Activated CD8-positive, alpha-beta T cell treated with anti-CD3 and anti-CD28 coated beads for 36 hours (primary cell): ENCODE data around the gene IRX6. TPM values are rescaled to one million over a fixed set of nuclear protein-coding genes. Genes with fewer than 3 reads are reported as not detected.

Experiments
- ATAC-seq: fragments of 200-7000 bp; cut with Tn5 transposase; one replicate; pipeline ENCODE4 v1.10.0; 2021; ENCODE audit warnings: mild to moderate bottlenecking, moderate library complexity
- CTCF ChIA-PET: fragments of 350-600 bp; sonication (Branson Sonifier 250); formaldehyde crosslinking; loops from one replicate; lab custom pipeline; 2021; ENCODE audit warnings: antibody characterized with exemption; lab: Charles Lee
- POLR2A ChIA-PET: fragments of 350-600 bp; sonication (Branson Sonifier 250); formaldehyde crosslinking; loops from one replicate; lab custom pipeline; 2021; ENCODE audit warnings: antibody characterized with exemption; lab: Charles Lee
- DNase-seq: peaks from one replicate; pipeline ENCODE4 v3.0.0-alpha.2; 2020
- H3K27ac Mint-ChIP-seq: one replicate; pipeline ENCODE4 v1.8.0; 2021; ENCODE audit warnings: mild to moderate bottlenecking, mixed read lengths
- H3K27me3 Mint-ChIP-seq: one replicate; pipeline ENCODE4 v1.8.0; 2021; ENCODE audit warnings: mixed read lengths
- H3K36me3 Mint-ChIP-seq: one replicate; pipeline ENCODE4 v1.8.0; 2021; ENCODE audit warnings: low read depth, mixed read lengths
- H3K4me1 Mint-ChIP-seq: one replicate; pipeline ENCODE4 v1.8.0; 2021; ENCODE audit warnings: low read depth, mixed read lengths
- H3K4me3 Mint-ChIP-seq: one replicate; pipeline ENCODE4 v1.8.0; 2021; ENCODE audit warnings: mild to moderate bottlenecking, moderate library complexity, mixed read lengths
- H3K9me3 Mint-ChIP-seq: one replicate; pipeline ENCODE4 v1.8.0; 2021; ENCODE audit warnings: mixed read lengths
- CTCF ChIP-seq: fragments of 200-600 bp; IDR thresholded peaks from one replicate; pipeline ENCODE4 v1.8.0; 2022; ENCODE audit warnings: antibody characterized with exemption, mild to moderate bottlenecking
- intact Hi-C: fragments of 100-400 bp; cut with micrococcal nuclease; formaldehyde crosslinking; loops from one replicate; pipeline ENCODE4 v1.10.0; 2022
- total RNA-seq, 2 experiments: library from RNA; stranded (reverse); gene quantifications; one replicate each; pipeline ENCODE4 v1.2.3, GENCODE V29; 2021

IRX6 gene
- total RNA-seq, 2 experiments from 2014 or later = not detected

DNA sequence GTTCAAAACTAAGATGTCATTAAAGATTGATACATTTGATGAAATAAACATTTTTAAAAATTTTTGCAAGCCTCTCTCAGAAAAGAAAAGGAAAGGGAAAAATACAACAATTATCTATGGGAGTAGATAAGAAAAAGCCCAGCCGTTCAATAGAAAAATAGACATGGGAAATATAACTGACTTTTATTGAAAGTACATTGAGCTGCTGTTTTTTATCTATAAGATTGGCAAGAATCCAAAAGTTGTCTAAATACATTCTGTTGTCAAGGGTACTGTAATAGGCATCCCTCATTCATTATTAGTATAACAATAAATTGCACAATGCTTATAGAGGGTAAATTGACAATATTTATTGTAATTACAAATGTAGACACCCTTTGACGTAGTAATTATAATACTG lies 38.4 kb upstream of the IRX6 start:
- H3K36me3 Mint-ChIP-seq = no peaks in the 10 kb centered on the region
- ChIA-PET CTCF (no interaction called here), POLR2A (no interaction called here)
- ATAC-seq = no peak
- no peaks in the 10 kb centered on the region for H3K4me1 Mint-ChIP-seq
- peaks cover 10% of the 10 kb centered on the region for H3K27me3 Mint-ChIP-seq
- no peak for DNase-seq
- no peak for TF ChIP-seq CTCF
- H3K27ac Mint-ChIP-seq = no peak overlapping the region
- intact Hi-C loops = no loop called here
- H3K4me3 Mint-ChIP-seq = no peak overlapping the region
- peaks cover 9% of the 10 kb centered on the region for H3K9me3 Mint-ChIP-seq

- Mint-ChIP-seq H3K9me3 (peaks cover 9% of the 10 kb centered on the region), H3K36me3 (no peaks in the 10 kb centered on the region), H3K4me1 (no peaks in the 10 kb centered on the region), H3K27ac (no peak overlapping the region), H3K4me3 (no peak overlapping the region), H3K27me3 (peaks cover 3% of the 10 kb centered on the region)
- DNase-seq (no peak), ATAC-seq (no peak)
- intact Hi-C loops = no loop called here
- CTCF ChIA-PET = no interaction called here
- POLR2A ChIA-PET = no interaction called here
- no peak for TF ChIP-seq CTCF
These were observed 34.6 kb upstream of the IRX6 start for GRCh38 chr16:55289353-55289752.

GRCh38 chr16:55291847-55292246 lies 32.2 kb upstream of the IRX6 start:
- TF ChIP-seq CTCF = no peak
- Mint-ChIP-seq H3K27ac (no peak overlapping the region), H3K4me3 (no peak overlapping the region), H3K9me3 (peaks cover 9% of the 10 kb centered on the region), H3K36me3 (no peaks in the 10 kb centered on the region), H3K27me3 (peaks cover 3% of the 10 kb centered on the region), H3K4me1 (no peaks in the 10 kb centered on the region)
- ATAC-seq (no peak), DNase-seq (no peak)
- intact Hi-C loops = no loop called here
- ChIA-PET CTCF (interaction anchor here (1.0 kb wide), 1 partner anchor 39 kb away, joined by 3 read pairs; no protein-coding TSS in a partner anchor), POLR2A (no interaction called here)

- H3K27me3 Mint-ChIP-seq = peaks cover 4% of the 10 kb centered on the region
- DNase-seq (no peak), ATAC-seq (no peak)
- no peak overlapping the region for H3K27ac Mint-ChIP-seq
- peaks cover 5% of the 10 kb centered on the region for H3K9me3 Mint-ChIP-seq
- H3K4me1 Mint-ChIP-seq = no peaks in the 10 kb centered on the region
- ChIA-PET POLR2A (no interaction called here), CTCF (interaction anchor here (1.0 kb wide), 1 partner anchor 39 kb away, joined by 3 read pairs; no protein-coding TSS in a partner anchor)
- intact Hi-C loops = no loop called here
- no peak overlapping the region for H3K4me3 Mint-ChIP-seq
- TF ChIP-seq CTCF = no peak
- H3K36me3 Mint-ChIP-seq = no peaks in the 10 kb centered on the region
These were observed 31.5 kb upstream of the IRX6 start for GRCh38 chr16:55292491-55292890.

GRCh38 chr16:55294129-55294528 lies 29.9 kb upstream of the IRX6 start:
- peaks cover 8% of the 10 kb centered on the region for H3K27me3 Mint-ChIP-seq
- POLR2A ChIA-PET = no interaction called here
- CTCF ChIA-PET = no interaction called here
- H3K27ac Mint-ChIP-seq = no peak overlapping the region
- no peak for TF ChIP-seq CTCF
- H3K9me3 Mint-ChIP-seq = peaks cover 3% of the 10 kb centered on the region
- H3K4me1 Mint-ChIP-seq = no peaks in the 10 kb centered on the region
- ATAC-seq (no peak), DNase-seq (no peak)
- intact Hi-C loops = no loop called here
- no peak overlapping the region for H3K4me3 Mint-ChIP-seq
- no peaks in the 10 kb centered on the region for H3K36me3 Mint-ChIP-seq
